ENCODE data around the gene ABCA10.

DNA sequence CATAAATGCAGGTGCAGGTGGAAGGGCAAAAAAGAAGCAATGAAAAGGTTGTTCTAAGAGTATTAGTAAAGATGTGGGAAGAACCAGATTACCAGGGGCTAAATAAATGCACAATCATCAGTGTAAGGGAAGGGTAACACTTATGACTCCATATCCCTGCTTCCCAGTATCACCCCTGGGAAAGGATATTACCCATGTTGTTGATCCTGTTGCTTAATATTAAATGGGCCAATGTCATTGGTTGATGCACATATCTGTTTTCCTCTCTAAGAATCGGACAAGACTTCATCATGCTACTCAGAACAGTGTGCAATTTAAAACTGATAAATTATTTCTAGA is 52.2 kb downstream of the ABCA10 start:
- TF ChIP-seq, protein P1, sequence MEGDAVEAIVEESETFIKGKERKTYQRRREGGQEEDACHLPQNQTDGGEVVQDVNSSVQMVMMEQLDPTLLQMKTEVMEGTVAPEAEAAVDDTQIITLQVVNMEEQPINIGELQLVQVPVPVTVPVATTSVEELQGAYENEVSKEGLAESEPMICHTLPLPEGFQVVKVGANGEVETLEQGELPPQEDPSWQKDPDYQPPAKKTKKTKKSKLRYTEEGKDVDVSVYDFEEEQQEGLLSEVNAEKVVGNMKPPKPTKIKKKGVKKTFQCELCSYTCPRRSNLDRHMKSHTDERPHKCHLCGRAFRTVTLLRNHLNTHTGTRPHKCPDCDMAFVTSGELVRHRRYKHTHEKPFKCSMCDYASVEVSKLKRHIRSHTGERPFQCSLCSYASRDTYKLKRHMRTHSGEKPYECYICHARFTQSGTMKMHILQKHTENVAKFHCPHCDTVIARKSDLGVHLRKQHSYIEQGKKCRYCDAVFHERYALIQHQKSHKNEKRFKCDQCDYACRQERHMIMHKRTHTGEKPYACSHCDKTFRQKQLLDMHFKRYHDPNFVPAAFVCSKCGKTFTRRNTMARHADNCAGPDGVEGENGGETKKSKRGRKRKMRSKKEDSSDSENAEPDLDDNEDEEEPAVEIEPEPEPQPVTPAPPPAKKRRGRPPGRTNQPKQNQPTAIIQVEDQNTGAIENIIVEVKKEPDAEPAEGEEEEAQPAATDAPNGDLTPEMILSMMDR (IDR thresholded peaks at IDR 0.05) = no peak
- no peak for TF ChIP-seq POLR2AphosphoS5 (IDR thresholded peaks at IDR 0.05; ENCODE audit: low read depth, low read length)
